RCC 7860 (cell line): ENCODE measurements around the gene NUPR1.
"Not testable (repeated sequence)": the region's sequence is repeated elsewhere in the genome, so short reads cannot be mapped to it uniquely, and the experiment has no call there.

Source experiments
- DNase-seq: peaks from one replicate; pipeline ENCODE4 v3.0.0-alpha.2; 2015; ENCODE audit warnings: low spot score
- FAIRE-seq: peaks from 2 replicates; lab custom pipeline; 2012; peaks lifted over from hg19 to GRCh38; lab: Jason Lieb, UNC

Gene NUPR1

DNA sequence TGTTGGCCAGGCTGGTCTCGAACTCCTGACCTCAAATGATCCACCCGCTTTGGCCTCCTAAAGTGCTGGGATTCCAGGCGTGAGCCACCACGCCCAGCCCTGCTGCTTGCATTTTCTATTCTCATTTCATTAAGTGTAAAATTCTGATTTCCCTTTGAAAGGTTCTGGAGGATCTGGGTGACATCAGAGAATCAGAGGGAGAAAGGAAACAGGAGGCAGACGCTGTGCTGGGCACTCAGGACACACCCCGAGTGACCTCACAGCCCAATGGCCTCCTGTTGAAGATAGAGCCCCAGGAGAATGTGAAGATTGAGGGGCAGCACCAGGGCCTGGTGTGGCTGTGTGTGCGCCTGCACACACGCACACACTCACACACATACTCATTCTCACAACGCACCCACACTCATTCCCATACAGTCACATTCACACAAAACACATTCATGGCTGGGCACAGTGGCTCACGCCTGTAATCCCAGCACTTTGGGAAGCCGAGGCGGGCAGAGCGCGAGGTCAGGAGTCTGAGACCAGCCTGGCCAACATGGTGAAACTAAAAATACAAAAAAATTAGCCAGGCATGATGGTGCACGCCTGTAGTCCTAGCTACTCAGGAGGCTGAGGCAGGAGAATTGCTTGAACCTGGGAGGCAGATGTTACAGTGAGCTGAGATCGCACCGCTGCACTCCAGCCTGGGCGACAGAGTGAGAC, 38.1 kb downstream of the NUPR1 start:
- not testable (repeated sequence) for FAIRE-seq, DNase-seq

DNA sequence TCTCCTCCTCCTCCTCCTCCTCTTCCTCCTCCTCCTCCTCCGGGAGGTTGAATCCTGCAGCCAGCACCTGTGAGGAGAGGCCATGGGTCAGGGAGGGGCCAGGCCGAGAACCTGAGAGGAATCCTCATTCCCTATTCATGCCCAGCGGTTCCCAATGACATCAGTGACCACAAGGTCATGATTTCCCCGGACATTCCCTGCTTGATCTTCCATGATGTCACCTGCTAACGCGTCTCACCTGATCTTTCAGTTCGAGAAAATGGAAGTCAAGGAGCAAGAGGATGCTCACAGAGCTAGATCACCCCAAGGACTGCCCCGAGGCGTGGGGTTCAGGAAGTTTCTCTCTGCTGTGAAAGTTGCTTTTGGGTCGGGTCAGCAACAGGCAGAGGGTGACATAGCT, 38.9 kb downstream of the NUPR1 start:
- no peak for FAIRE-seq

DNA sequence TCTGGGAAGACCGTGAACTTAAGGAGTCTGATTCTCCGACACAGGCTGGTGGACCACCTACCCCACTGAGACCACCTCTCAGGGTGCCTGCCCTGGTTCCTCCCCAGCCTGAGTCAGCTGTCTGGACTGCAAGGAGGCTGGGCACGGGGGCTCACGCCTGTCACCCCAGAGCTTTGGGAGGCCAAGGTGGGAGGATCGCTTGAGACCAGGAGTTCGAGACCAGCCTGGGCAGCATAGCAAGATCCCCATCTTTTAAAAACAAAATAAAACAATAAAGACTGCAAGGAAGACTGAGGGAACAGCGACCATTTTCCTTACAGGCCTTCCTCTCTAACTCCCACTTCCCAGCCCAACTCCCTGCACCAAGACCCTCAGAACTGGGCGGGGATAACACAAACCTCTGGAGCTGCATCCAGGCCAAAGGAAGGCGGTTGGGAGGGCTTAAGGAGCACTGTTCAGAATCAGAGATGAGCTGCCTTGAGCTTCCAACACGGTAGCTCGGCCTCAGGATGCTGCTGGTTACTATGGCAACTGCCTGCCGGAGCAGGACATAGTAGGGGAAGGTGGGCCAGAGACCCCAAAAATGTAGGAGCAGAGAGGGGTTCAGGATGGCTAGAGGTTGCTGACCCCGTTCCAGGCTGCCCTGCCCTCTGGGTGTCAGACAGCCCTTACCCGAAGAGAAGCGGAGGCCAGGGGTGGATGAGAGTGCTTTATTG, 40.0 kb downstream of the NUPR1 start:
- FAIRE-seq (no peak), DNase-seq (no peak)

More for the DNA sequence above, 38.9 kb downstream of the NUPR1 start:
- peak; percentile 9 for DNase-seq

DNA sequence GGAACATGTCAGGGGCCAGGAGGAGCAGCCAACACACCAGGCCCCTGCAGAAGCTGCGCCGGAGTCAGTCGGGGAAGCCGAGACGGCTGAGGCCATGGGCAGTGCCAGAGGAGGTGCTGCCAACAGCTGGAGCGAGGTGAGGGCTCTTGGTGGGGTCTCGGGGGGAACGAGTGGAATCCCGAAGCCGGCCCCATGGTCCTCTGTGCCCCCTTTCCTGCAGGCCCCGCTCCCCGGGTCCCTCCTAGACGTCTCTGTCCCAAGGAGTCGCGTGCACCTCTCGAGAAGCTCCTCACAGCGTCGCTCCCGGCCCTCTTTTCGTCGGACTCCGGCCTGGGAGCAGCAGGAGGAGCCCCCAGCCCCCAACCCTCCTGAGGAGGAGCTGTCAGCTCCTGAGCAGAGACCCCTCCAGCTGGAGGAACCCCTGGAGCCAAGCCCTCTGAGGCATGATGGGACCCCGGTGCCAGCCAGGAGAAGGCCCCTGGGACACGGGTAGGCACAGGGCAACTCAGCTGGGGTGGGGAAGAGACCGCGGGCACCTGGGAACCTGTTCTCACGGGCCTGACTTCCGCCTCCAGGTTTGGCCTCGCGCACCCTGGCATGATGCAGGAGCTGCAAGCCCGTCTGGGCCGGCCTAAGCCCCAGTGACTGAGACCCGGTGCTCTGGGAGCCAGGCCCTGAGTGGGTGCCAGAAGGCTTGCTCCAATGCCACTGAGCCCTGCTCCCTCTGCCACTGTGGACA, 40.7 kb downstream of the NUPR1 start:
- no peak for FAIRE-seq

DNA sequence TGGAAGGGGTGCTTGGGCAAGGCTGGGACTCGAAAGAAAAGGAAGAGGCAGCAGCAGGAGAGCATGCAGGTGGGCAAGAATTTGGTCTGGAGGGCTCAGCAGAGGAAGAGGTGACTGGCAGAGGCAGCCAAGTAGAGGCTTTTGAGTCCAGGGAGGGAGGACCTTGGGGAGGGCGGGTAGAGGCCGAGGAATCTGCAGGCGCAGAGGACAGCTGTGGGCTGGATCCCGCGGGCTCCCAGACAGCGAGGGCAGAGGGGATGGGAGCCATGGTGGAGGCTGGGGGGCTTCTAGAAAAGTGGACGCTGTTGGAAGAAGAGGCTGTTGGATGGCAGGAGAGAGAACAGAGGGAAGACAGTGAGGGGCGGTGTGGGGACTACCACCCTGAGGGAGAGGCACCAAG, 41.4 kb downstream of the NUPR1 start:
- DNase-seq (no peak), FAIRE-seq (no peak)

More for the DNA sequence above, 40.7 kb downstream of the NUPR1 start:
- DNase-seq: no peak

DNA sequence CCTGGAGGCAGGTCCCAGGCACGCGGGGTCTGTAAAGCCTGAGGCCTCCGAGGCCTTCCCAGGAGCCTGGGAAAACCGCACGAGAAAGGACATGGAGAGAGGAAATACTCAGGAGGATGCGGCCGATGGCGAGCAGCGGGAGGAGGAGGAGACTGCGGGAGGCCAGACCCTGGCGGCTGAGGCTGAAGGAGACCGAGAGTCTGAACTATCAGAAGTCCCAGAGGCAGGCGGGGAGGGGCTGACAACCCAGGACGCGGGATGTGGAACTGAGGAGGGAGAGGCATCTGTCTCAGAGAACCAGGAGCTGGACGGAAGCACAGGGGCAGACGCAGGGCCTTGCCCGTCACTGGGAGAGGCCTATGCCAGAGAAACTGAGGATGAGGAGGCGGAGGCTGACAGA, 41.9 kb downstream of the NUPR1 start:
- FAIRE-seq (no peak), DNase-seq (no peak)

DNA sequence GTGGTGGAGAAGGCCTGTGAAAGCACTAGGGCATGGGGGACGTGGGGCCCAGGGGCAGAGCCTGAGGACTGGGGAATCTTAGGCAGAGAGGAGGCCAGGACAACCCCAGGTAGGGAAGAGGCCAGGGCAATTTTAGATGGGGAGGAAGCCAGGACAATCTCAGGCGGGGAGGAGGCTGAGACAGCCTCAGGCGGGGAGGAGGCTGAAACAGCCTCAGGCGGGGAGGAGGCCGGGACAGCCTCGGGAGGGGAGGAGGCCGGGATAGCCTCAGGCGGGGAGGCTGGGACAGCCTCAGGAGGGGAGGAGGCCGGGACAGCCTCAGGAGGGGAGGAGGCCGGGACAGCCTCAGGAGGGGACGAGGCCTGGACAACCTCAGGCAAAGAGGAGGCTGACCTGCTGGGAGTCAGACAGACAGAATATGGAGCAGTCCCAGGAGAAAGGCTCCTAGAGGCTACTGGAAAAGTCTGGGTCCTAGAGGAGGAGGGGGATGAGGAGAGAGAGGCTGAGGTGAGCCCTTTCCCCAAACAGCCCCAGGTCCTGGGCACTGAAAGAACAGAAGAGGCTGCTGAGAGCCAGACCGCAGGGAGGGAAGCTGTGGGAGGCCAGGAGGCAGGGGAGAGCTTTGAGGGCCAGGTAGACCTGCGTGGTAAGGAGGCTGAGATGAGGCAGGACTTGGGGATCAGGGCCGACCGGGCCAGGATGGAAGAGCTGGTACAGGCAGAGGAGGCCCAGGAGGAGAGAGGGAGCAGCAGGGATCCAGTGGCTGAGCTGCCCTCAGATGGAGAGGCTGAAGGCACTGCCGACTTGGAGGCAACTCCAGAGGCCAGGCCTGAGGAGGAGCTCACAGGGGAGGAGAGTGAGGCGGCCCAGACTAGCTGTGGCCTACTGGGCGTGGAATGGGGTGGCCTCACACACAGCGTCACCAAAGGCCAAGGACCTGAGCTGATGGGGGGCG, 42.7 kb downstream of the NUPR1 start:
- DNase-seq (no peak), FAIRE-seq (no peak)

DNA sequence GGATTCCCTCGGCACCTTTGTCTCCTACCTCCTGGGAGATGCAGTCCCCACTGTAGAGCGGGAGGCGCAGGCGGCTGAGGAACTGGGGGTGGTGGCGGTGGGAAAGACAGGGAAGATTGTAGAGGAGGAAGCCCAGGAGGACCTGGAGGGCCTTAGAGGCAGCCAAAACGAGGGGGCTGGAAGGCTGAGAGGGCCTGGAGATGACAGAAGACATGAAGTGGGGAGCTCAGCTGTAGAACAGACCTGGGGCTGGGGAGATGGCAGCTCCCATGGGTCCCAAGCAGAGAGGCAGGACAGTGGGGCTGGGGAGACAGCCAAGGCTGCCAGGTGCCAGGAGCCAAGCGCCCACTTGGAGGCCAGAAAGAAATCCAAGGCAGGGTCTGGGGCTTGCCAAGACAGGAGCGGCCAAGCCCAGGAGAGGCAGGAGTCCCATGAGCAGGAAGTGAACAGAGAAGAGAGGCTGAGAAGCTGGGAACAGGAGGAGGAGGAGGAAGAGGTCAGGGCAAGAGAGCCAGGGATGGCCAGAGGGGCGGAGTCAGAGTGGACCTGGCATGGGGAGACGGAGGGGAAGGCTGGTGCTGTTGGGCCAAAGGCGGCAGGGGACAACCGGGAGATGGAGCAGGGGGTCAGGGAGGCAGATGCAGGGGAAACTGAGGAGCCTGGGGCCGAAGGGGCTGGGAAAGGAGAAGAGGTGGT, 43.5 kb downstream of the NUPR1 start:
- DNase-seq (no peak), FAIRE-seq (no peak)

DNA sequence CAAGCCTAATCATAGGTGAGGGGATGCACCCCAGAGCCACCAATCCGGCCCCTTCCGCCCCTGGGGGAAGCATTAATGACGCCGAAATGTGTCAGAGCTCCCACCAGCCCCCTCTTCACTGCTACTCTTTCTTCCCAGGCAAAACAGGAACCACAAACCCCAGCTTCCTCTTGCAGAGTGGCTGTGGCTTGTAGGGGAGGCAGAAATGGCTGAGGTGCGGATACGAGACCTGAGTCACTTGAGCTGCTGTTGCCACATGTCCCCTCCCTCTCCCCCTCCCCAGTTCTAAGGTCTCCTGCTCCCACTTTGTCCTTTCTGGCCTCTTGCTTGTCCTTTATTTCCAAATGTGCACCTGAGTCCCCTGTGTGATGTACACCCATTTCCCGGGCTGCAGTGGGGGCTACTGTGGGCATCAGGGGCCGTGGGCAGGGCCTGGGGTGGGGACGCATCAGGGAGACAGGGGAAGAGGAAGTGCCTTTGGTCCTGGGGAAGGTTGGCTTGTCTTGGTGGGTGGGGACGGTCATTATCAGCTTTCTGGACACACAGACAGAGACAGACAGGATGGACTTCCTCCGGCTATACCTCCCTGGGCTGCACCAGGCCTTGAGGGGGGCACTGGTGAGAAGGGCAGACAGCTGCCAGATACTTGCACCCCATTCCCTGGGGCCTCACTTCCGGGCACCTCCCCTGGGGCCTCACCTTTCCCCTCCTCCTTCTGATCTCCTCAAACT, 44.5 kb downstream of the NUPR1 start, which contains the start of gene APOBR:
Gene APOBR (plus strand): TSS at position 523 of the 731 bp plus-strand sequence. CDS start 39 bp downstream, at position 562.
- no peak for FAIRE-seq
- no peak for DNase-seq

DNA sequence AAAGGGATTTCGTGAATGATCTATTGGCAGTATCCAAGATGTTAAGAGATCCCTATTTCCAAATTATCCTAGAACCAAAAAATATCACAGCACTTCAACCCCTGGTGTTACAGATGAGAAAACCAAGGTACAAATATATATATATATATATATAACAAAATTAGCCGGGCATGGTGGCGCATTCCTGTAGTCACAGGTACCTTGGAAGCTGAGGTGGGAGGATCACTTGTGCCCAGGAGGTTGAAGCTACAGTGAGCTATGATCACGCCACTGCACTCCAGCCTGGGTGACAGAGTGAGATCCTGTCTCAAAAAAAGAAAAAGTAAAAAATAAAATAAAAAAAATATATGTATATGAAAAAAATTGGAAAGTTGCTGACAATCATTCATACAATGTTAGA, 46.3 kb downstream of the NUPR1 start:
- no peak for FAIRE-seq
- no peak for DNase-seq

DNA sequence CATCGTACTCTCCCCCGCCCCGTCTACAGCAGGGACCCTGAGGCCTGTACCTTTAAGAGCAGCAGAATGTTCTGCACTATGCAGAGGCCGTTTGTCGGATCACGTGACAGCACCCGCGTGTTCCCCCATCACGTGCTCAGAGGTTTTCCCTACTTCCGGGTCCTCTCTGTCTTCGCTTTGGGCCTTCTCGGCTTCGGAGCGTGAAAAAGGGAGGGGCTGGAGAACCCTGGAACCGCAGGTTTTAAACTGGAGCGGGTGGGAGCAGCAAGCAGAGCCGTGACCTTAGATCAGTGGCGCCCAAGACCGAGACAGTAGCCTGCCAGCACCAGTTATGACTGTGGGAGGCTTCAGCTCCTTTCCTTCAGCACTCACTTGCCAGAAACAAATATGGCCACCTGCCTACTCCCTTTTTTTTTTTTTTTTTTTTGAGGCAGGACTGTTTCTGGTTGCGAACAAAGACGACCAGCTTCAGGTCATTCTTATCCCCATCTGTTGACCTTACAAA, 46.8 kb downstream of the NUPR1 start, which contains the start of gene CLN3:
Gene CLN3 (minus strand): TSS at position 105 of the 505 bp plus-strand sequence. CDS start 315 bp downstream, outside the sequence.
- FAIRE-seq: peak; percentile 35
- DNase-seq: peak; percentile 87

DNA sequence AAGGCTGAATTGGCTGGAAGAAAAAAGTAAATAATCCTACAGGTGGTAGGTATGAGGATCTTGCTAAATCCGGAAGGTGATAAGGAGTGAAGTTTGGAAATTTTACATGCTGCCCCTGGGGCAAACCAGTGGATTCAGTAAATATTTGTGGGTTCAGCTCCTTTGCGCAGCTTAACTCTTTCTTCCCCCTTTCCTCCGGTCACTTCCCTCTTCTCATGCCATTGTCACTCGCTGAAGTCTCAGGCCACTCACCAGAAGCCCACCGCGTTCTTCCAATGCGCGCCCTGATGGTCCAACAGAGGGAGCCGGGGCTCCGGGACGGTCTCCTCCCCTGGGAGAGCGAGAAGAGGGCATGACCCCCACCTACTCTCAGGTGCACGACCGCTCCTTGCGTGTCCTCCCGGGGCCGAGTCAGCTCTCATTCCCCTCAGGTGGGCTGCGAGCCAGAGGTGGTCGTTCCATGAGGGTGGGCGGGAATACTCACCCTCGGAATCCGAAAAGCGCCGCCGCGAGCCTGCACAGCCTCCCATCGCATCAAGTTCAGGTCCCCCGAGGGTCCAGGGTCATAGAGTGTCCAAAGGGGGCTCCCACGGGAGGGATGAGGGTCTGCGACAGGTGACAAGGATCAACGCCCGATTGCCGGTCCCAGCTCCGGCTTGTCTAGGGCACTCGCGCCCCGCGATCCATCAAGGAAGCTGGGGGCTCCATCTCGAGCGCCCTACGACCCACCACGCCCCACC, 47.4 kb downstream of the NUPR1 start:
- DNase-seq: no peak
- no peak for FAIRE-seq

DNA sequence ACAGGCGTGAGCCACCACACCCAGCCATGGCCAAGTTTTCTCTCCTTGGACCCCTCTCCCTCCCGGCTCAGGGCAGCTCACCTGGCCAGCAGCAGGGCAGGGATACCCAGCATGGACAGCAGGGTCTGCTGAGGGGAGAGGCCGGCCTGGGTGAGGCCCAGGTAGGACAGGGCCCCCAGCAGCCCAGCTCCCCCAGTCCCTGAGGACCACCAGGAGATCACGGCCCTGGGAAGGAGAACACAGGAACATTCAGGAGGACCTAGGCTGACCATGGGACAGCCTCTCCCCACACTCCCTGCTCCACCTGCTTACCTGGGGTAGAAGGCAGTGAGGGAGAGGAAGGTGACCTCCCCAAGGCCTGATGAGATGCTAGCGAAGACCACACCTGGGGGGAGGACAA, 52.5 kb downstream of the NUPR1 start:
- FAIRE-seq (no peak), DNase-seq (no peak)

DNA sequence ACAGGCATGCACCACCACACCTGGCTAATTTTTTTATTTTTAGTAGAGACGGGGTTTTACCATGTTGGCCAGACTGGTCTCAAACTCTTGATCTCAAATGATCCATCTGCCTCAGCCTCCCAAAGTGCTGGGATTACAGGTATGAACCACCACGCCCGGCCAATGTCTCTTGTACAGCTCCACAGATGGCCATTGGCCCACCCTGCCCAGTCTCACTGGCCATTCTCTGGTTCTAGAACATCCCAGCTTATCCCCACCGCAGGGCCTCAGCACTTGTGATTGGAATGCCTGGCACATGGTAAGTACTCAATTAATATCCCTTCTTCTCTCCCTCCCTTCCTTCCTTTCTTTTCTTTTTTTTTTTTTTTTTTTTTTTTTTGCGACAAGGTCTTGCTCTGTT, 55.4 kb downstream of the NUPR1 start:
- not testable (repeated sequence) for FAIRE-seq

More for the DNA sequence above, 55.4 kb downstream of the NUPR1 start:
- not testable (repeated sequence) for DNase-seq
